GM21367 (cell line): ENCODE measurements around the gene SLC39A6.
"Not testable (repeated sequence)": the region's sequence is repeated elsewhere in the genome, so short reads cannot be mapped to it uniquely, and the experiment has no call there.

Source experiments
- ATAC-seq: cut with Tn5 transposase; IDR thresholded peaks from one replicate; pipeline ENCODE4 v1.9.1; 2021; ENCODE audit not compliant: unreplicated experiment

The SLC39A6 gene

DNA sequence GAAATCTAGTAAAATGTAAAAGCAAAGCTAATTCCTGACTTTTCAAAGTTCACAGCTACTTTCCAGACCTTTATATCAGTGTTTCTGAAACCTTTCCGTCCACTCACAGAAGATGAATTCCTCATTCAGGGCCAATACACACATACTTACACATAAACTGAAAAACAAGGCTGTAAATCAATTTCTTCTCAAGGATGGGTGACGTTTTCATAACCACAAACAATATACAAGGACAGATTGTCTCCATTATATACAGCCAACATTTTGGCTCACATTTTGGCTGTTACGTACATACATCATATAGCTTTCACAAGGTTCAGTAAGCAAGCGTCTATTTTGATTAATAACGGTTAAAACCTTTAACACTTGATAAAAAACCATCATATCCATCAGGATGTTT, 63.1 kb downstream of the SLC39A6 start:
- ATAC-seq, result no peak

DNA sequence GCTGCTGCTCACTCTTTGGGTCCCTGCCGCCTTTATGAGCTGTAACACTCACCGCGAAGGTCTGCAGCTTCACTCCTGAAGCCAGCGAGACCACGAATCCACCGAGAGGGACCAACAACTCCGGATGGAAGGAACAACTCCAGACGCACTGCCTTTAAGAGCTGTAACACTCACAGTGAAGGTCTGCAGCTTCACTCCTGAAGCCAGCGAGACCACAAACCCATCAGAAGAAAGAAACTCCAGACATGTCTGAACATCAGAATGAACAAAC, 64.4 kb downstream of the SLC39A6 start:
- ATAC-seq, result not testable (repeated sequence)

DNA sequence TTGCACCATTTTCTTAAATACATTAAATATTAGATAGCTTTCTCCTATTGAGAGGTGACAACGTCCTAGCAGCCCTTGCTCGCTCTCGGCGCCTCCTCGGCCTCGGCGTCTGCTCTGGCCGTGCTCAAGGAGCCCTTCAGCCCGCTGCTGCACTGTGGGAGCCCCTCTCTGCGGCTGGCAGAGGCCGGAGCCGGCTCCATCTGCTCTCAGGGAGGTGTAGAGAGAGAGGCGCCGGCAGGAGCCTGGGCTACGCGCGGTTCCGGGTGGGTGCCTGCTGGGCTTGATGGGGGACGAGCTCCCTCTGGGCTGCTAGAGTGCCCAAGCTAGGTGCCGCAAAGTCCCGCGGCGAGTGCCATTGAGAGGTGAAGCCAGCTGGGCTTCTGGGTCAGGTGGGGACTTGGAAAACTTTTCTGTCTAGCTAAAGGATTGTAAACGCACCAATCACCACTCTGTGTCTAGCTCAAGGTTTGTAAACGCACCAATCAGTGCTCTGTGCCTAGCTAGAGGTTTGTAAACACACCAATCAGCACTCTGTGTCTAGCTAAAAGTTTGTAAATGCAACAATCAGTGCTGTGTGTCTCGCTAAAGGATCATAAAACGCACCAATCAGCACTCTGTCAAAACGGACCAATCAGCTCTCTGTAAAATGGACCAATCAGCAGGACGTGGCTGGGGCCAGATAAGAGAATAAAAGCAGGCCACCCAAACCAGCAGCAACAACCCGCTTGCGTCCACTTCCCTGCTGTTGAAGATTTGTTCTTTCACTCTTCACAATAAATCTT, 64.9 kb downstream of the SLC39A6 start:
- ATAC-seq, result no peak

DNA sequence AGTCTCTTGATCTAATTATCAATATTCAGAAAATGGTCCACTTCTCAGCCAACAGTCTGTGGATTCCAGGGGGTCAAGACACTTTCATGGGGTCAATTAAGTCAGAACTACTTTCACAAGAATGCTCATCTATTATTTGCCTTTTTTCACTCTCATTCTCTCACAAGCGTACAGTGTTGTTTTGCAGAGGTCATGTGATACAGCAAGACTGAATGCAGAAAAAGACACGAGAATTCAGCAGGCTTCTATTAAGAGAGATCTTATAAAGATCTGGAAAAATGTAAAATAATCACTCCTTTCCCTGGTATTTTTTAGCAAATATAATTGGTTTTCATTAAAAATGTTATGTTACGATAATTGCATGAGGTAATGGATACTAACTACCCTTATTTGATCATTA, 70.5 kb downstream of the SLC39A6 start:
- no peak for ATAC-seq
